OCI-LY3 (cell line): ENCODE measurements around the gene CLIC6.

Source experiments
- EZH2phosphoT487 ChIP-seq: fragments of 200-600 bp; shearing (Covaris generic); IDR thresholded peaks from 2 replicates; pipeline ENCODE4 v1.6.1; 2018; ENCODE audit warnings: antibody characterized with exemption, mixed run types, low read depth
- TF ChIP-seq, protein P1 (sequence below): fragments of 200-600, 300-600 bp; sonication (generic); IDR thresholded peaks from 2 replicates; pipeline ENCODE4 v1.5.1; 2014; ENCODE audit warnings: antibody characterized with exemption, low read length, low read depth

DNA sequence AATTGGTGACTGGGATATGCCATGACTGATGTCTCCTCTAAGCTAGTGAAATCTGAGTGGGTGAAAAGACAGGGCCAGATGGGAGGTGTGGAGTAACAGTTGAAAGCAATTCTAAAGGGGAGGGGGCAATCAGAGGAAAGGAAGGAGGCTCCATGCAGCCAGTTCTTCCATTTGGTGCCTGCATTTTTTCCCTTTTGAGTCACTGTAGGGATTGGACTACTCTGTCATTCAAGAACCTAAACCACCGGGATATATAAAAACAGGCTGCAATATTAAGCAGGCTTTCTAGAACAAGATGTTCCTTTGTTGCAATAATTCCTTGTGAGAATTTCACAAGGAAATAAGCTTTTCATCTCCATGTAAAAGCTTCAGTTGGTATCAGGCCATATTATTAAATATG, 18.3 kb downstream of the CLIC6 start:
- TF ChIP-seq, protein P1, sequence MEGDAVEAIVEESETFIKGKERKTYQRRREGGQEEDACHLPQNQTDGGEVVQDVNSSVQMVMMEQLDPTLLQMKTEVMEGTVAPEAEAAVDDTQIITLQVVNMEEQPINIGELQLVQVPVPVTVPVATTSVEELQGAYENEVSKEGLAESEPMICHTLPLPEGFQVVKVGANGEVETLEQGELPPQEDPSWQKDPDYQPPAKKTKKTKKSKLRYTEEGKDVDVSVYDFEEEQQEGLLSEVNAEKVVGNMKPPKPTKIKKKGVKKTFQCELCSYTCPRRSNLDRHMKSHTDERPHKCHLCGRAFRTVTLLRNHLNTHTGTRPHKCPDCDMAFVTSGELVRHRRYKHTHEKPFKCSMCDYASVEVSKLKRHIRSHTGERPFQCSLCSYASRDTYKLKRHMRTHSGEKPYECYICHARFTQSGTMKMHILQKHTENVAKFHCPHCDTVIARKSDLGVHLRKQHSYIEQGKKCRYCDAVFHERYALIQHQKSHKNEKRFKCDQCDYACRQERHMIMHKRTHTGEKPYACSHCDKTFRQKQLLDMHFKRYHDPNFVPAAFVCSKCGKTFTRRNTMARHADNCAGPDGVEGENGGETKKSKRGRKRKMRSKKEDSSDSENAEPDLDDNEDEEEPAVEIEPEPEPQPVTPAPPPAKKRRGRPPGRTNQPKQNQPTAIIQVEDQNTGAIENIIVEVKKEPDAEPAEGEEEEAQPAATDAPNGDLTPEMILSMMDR, result no peak
- no peak for TF ChIP-seq EZH2phosphoT487
